NCI-H226 (cell line): ENCODE measurements around the gene TNFRSF14.
A peak's percentile ranks its signal among the peaks of the same experiment; 100 is the strongest.
"Not testable (repeated sequence)": the region's sequence is repeated elsewhere in the genome, so short reads cannot be mapped to it uniquely, and the experiment has no call there.

Source experiments
- DNase-seq: peaks from one replicate; pipeline ENCODE4 v3.0.0-alpha.2; 2015

The TNFRSF14 gene

GRCh38 chr1:2569060-2569459, 12.9 kb downstream of the TNFRSF14 start:
- no peak for DNase-seq

DNA sequence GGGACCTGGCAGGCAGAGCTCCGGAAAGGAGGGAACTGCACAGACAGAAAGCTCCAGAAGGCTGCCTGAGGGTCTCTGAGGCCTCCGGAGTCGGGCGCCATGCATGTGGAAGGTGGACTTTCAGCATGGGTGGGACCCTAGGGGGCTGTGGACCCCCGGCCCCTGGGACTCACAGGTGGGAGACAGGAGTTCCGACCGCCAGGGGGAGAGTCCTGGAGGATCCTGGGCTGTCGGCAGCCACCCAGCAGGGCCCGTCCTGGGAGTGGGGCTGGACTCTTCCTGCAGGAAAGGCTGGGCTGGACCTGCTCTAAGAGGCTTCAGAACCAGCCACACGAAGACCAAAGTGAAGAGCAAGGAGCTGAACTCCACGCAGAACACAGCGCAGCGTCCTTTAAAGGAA, 13.5 kb downstream of the TNFRSF14 start:
- DNase-seq: not testable (repeated sequence)

GRCh38 chr1:2570332-2570731, 14.2 kb downstream of the TNFRSF14 start:
- DNase-seq: no peak

- no peak for DNase-seq
These were observed 15.2 kb downstream of the TNFRSF14 start for GRCh38 chr1:2571348-2571747.

- DNase-seq: no peak
These were observed 17.2 kb downstream of the TNFRSF14 start for GRCh38 chr1:2573250-2573920.

GRCh38 chr1:2574350-2574749, 18.2 kb downstream of the TNFRSF14 start:
- DNase-seq: peak; percentile 9

- no peak for DNase-seq
These were observed 19.9 kb downstream of the TNFRSF14 start for GRCh38 chr1:2575801-2576663.

DNA sequence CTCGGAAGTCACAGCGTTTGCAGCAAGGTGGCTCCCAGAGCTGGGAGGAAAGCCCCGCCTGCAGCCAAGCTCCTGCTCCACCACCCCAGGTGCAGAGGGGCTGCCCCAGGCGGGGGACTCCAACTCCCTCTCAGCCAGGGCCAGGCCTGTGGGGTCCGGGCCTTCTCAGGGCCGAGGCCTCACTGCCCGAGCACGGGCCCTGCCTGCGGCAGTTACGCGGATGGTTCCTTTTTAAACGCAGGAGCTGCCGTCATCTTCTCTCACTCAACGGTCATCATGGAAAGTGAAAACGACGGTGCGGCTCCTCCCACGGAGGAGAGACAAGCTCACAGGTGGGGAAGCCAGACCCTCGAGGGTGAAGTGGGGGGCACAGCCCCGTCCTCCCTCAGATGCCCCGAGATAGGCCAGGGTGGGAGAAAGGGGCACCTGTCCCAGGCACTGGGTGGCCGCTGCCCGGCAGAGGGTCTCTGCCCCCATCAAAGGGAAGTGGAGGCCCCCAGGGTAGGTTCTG, 21.4 kb downstream of the TNFRSF14 start:
- not testable (repeated sequence) for DNase-seq

DNA sequence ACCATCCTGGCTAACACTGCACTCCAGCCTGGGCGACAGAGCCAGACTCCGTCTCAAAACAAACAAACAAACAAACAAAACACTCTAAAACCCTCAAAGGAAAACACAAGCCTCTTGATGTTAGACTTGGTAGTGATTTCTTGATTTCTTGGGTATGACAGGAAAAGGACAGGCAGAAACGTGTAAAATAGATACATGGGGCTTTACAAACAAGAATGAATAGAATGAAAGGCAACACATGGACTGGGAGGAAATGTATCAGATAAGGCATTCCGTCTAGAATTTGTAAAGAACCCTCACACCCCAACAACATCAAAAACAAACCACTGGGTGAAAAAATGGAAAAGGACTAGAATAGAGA, 22.6 kb downstream of the TNFRSF14 start:
- no peak for DNase-seq

- no peak for DNase-seq
These were observed 24.5 kb downstream of the TNFRSF14 start for GRCh38 chr1:2580691-2581090.

- DNase-seq: no peak
These were observed 26.2 kb downstream of the TNFRSF14 start for GRCh38 chr1:2582391-2582790.

- DNase-seq: no peak
These were observed 27.2 kb downstream of the TNFRSF14 start for GRCh38 chr1:2583331-2583791.

DNA sequence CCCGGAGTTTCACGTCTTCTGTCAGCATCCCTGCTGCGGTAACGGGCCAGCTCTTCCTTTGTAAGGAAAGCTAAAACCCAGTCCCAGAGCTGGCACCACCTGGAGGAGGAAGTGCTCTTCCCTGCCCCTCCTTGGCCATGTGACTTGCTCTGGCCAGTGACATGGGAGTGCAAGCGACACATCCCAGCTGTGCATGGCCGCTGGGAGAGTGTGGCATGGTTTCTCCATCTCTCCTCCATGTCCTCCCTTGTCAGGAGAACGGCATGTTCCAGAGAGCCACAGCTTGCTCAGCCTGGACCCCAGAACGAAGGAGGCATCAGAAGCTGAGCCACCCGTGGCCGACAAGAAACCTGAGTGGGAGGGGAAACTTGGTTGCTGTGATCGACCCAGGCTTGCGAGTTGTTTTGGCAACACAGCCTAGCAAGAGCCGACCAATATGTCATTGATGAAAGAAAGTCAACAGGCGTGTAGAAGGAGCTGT, 27.7 kb downstream of the TNFRSF14 start:
- no peak for DNase-seq

- no peak for DNase-seq
These were observed 28.6 kb downstream of the TNFRSF14 start for GRCh38 chr1:2584686-2585317.

- DNase-seq: peak; percentile 2
These were observed 29.3 kb downstream of the TNFRSF14 start for GRCh38 chr1:2585318-2586092.

- DNase-seq: peak; percentile 96
These were observed 30.2 kb downstream of the TNFRSF14 start, which contains the start of gene PRXL2B for GRCh38 chr1:2586154-2587070. Gene PRXL2B, plus strand, starts transcription at chr1:2586777. Its CDS starts 109 bp downstream, at chr1:2586886.

DNA sequence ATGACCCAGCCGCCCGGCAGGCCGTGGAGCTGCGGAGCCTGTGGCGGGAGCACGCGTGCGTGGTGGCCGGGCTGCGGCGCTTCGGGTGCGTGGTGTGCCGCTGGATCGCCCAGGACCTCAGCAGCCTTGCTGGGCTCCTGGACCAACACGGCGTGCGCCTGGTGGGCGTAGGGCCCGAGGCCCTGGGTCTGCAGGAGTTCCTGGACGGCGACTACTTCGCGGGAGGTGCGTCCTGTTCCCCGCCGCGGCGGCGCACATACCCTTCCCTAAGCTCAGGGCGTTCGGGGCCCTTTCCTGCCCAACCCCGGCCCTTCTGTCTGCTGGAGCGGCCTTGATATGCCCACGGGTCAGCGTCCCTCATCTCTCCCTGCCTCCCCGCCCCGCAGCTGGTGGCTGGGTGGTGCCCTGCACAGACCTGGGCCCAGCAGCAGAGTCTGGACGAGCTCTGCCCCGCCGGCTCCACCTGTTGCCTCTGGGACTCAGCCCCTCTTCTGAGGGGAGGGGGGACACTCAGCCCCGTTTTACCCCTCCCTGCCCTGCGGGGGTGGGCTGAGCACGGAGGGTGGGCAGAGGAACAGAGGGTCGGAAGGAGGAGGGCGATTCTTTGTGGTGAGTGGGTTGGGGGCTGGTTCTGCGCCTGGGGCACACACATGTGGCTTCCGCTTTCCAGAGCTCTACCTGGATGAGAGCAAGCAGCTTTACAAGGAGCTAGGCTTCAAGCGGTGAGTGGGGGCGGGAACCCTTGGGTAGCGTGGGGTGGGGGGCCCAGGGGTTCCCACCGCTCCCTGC, 31.1 kb downstream of the TNFRSF14 start:
- DNase-seq: no peak

- DNase-seq: no peak
These were observed 31.8 kb downstream of the TNFRSF14 start for GRCh38 chr1:2587860-2588571.

GRCh38 chr1:2588661-2589430, 32.7 kb downstream of the TNFRSF14 start:
- no peak for DNase-seq
